Tibial nerve (tissue), 4 donors: ENCODE data around the gene RGS6. TPM values are rescaled to one million over a fixed set of nuclear protein-coding genes. Genes with fewer than 3 reads are reported as not detected.

ENCODE experiments used
- DNase-seq, 2 donors: peaks; one replicate each; pipeline ENCODE4 v3.0.0-alpha.2; 2019; ENCODE audit warnings: low spot score in 2 of 2
- H3K27ac ChIP-seq, 4 donors: fragments of 200-600 bp; sonication (generic) in 3 of 4; one replicate each; pipeline ENCODE4 v1.5.1; 2017 to 2019; ENCODE audit warnings: mild to moderate bottlenecking in 1 of 4
- H3K27me3 ChIP-seq, 2 donors: fragments of 200-600 bp; sonication (generic) in 1 of 2; one replicate each; pipeline versions ENCODE4 v1.5.1 to v1.6.0; 2017 to 2019
- H3K36me3 ChIP-seq, 3 donors: fragments of 200-600 bp; sonication (generic); one replicate each; pipeline ENCODE4 v1.5.1; 2018 to 2019
- H3K4me1 ChIP-seq, 4 donors: fragments of 200-600 bp; sonication (generic) in 3 of 4; one replicate each; pipeline ENCODE4 v1.5.1; 2017 to 2019
- H3K4me3 ChIP-seq, 4 donors: fragments of 200-600 bp; sonication (generic) in 3 of 4; one replicate each; pipeline ENCODE4 v1.5.1; 2017 to 2019; ENCODE audit warnings: mild to moderate bottlenecking in 1 of 4, moderate library complexity in 1 of 4
- H3K9me3 ChIP-seq, 4 donors: fragments of 200-600 bp; sonication (generic) in 3 of 4; one replicate each; pipeline ENCODE4 v1.5.1; 2017 to 2019
- EP300 ChIP-seq, 2 donors: sonication (generic); formaldehyde crosslinking; IDR thresholded peaks; one replicate each; pipeline ENCODE4 v1.6.1; 2017; ENCODE audit warnings: antibody characterized with exemption in 2 of 2, mild to moderate bottlenecking in 1 of 2
- POLR2A ChIP-seq, 2 donors: fragments of 450-650 bp; IDR thresholded peaks; one replicate each; pipeline ENCODE4 v1.6.1; 2017; ENCODE audit warnings: antibody characterized with exemption in 2 of 2, mild to moderate bottlenecking in 2 of 2, moderate library complexity in 2 of 2
- WGBS, 2 donors: methylation state at CpG; one replicate each; pipeline ENCODE4 v1.1.5; 2018; 5-methylcytosine and 5-hydroxymethylcytosine counted together
- total RNA-seq, 4 donors: library from RNA; depleted of rRNA; stranded (reverse); fragments of >200 nt; gene quantifications; one replicate each; pipeline ENCODE4 v1.1.0, GENCODE V29; 2016
- TF ChIP-seq, protein P1 (sequence below), 5 experiments: fragments of 200-600 bp in 3 of 5; fragments of 450-650 bp in 2 of 5; sonication (generic) in 3 of 5; IDR thresholded peaks; one replicate each; pipeline ENCODE4 v1.5.1; 2016 to 2019; ENCODE audit warnings: antibody characterized with exemption in 5 of 5, mild to moderate bottlenecking in 3 of 5, moderate library complexity in 2 of 5

RGS6 gene
- total RNA-seq, 4 donors from 2014 or later, result 43.5 to 67.2 (median 54.7) TPM

- Histone ChIP-seq H3K36me3 (no peaks in the 10 kb centered on the region), H3K9me3 (no peaks in the 10 kb centered on the region), H3K4me1 (no peaks in the 10 kb centered on the region), H3K27me3 (no peaks in the 10 kb centered on the region), H3K4me3 (no peak overlapping the region), H3K27ac (no peak overlapping the region)
- WGBS, 2 donors, result 48 to 61% methylated on average over 9 of the region's 9 CpGs
- TF ChIP-seq, protein P1, sequence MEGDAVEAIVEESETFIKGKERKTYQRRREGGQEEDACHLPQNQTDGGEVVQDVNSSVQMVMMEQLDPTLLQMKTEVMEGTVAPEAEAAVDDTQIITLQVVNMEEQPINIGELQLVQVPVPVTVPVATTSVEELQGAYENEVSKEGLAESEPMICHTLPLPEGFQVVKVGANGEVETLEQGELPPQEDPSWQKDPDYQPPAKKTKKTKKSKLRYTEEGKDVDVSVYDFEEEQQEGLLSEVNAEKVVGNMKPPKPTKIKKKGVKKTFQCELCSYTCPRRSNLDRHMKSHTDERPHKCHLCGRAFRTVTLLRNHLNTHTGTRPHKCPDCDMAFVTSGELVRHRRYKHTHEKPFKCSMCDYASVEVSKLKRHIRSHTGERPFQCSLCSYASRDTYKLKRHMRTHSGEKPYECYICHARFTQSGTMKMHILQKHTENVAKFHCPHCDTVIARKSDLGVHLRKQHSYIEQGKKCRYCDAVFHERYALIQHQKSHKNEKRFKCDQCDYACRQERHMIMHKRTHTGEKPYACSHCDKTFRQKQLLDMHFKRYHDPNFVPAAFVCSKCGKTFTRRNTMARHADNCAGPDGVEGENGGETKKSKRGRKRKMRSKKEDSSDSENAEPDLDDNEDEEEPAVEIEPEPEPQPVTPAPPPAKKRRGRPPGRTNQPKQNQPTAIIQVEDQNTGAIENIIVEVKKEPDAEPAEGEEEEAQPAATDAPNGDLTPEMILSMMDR (IDR thresholded peaks at IDR 0.05), result no peak
- TF ChIP-seq EP300 (IDR thresholded peaks at IDR 0.05), result no peak
- no peak for TF ChIP-seq POLR2A (IDR thresholded peaks at IDR 0.05)
- no peak for DNase-seq
Measured at GRCh38 chr14:72600551-72601330, 668.5 kb downstream of the RGS6 start.

DNA sequence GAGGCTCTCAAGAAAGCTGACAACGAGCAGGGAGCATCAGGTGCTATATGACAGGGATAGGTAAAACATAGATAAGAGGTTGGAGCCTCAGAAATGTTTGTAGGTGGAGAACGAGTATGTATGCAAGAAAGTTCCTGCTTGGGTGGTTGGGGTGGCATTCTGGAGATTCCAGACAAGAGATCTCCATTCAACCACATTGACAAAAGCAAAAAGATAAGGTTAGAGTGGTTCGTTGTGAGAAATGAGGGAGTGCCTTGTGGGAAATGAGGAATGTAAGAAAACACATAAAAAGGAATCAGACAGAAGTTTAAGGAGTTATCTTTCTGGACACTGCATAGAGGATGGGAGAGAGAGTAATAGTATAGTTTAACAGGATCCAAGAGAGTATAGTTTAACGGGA, 671.4 kb downstream of the RGS6 start:
- 62 to 64% methylated on average over 4 of the region's 4 CpGs for WGBS, 2 donors
- TF ChIP-seq, protein P1 (IDR thresholded peaks at IDR 0.05), result no peak
- no peak for TF ChIP-seq EP300 (IDR thresholded peaks at IDR 0.05)
- no peak for TF ChIP-seq POLR2A (IDR thresholded peaks at IDR 0.05)
- DNase-seq, result no peak

GRCh38 chr14:72604133-72604532, 671.9 kb downstream of the RGS6 start:
- no peak for TF ChIP-seq EP300 (IDR thresholded peaks at IDR 0.05)
- TF ChIP-seq, protein P1 (IDR thresholded peaks at IDR 0.05), result no peak
- no peak for TF ChIP-seq POLR2A (IDR thresholded peaks at IDR 0.05)
- Histone ChIP-seq H3K27ac (no peak overlapping the region), H3K4me1 (no peaks in the 10 kb centered on the region), H3K27me3 (no peaks in the 10 kb centered on the region), H3K9me3 (no peaks in the 10 kb centered on the region), H3K4me3 (no peak overlapping the region), H3K36me3 (no peaks in the 10 kb centered on the region)
- no peak for DNase-seq
- 85 to 89% methylated on average over 3 of the region's 3 CpGs for WGBS, 2 donors

More for the DNA sequence above, 671.4 kb downstream of the RGS6 start:
- Histone ChIP-seq H3K9me3 (no peaks in the 10 kb centered on the region), H3K36me3 (no peaks in the 10 kb centered on the region), H3K27ac (no peak overlapping the region), H3K27me3 (no peaks in the 10 kb centered on the region), H3K4me1 (no peaks in the 10 kb centered on the region), H3K4me3 (no peak overlapping the region)

- H3K27ac ChIP-seq, result no peak overlapping the region
- DNase-seq, result no peak
- no peaks in the 10 kb centered on the region for H3K4me1 ChIP-seq
Measured at GRCh38 chr14:72605096-72605920, 673.1 kb downstream of the RGS6 start.

More at GRCh38 chr14:72605096-72605920, 673.1 kb downstream of the RGS6 start:
- Histone ChIP-seq H3K4me3 (no peak overlapping the region), H3K27me3 (no peaks in the 10 kb centered on the region), H3K9me3 (no peaks in the 10 kb centered on the region), H3K36me3 (no peaks in the 10 kb centered on the region)
- TF ChIP-seq EP300 (IDR thresholded peaks at IDR 0.05) (no peak), POLR2A (IDR thresholded peaks at IDR 0.05) (no peak)
- TF ChIP-seq, protein P1 (IDR thresholded peaks at IDR 0.05), result no peak
- whole genome bisulfite sequencing, 2 donors, result 74 to 90% methylated on average over 17 to 18 of the region's 18 CpGs
